ENCODE data around the gene LITAFD. TPM values are rescaled to one million over a fixed set of nuclear protein-coding genes. Genes with fewer than 3 reads are reported as not detected.
"Not testable (repeated sequence)": the region's sequence is repeated elsewhere in the genome, so short reads cannot be mapped to it uniquely, and the experiment has no call there.

The LITAFD gene
- polyA plus RNA-seq, 6 donors from 2014 or later: not detected

DNA sequence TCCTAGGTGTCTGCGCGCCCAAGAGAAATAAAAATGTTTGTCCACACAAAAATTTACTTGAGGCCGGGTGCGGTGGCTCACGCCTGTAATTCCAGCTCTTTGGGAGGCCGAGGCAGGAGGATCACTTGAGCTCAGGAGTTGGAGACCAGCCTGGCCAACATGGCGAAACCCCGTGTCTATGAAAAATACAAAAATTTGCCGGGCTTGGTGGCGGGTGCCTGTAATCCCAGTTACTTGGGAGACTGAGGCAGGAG, 12.2 kb upstream of the LITAFD start:
- H3K9me3 Mint-ChIP-seq; ATAC-seq (ENCODE audit: low read depth in 2 of 2); H3K27me3 Mint-ChIP-seq; H3K36me3 Mint-ChIP-seq; DNase-seq: not testable (repeated sequence)
- peak overlapping the region in 2 of 6 donors; percentile 90 to 92 for H3K27ac Mint-ChIP-seq
- peak overlapping the region in 7 of 8 donors; percentile 8 to 98 (median 92) for H3K4me3 Mint-ChIP-seq
- H3K4me1 Mint-ChIP-seq: peaks cover 42 to 55% (median 51%) of the 10 kb centered on the region in 3 donors

- no peak overlapping the region for H3K4me3 Mint-ChIP-seq
- peaks cover 26 to 36% (median 33%) of the 10 kb centered on the region in 3 donors for H3K4me1 Mint-ChIP-seq
- H3K36me3 Mint-ChIP-seq: no peaks in the 10 kb centered on the region
- ATAC-seq (ENCODE audit: low read depth in 2 of 2) (no peak), DNase-seq (no peak)
- no peaks in the 10 kb centered on the region for H3K27me3 Mint-ChIP-seq
- peak overlapping the region in 1 of 6 donors; percentile 30 for H3K27ac Mint-ChIP-seq
- no peaks in the 10 kb centered on the region for H3K9me3 Mint-ChIP-seq
These were observed 10.1 kb upstream of the LITAFD start for GRCh38 chr16:8872071-8872470.

GRCh38 chr16:8872967-8873865, 8.9 kb upstream of the LITAFD start:
- H3K4me1 Mint-ChIP-seq: peaks cover 15 to 27% (median 21%) of the 10 kb centered on the region in 3 donors
- no peaks in the 10 kb centered on the region for H3K9me3 Mint-ChIP-seq
- ATAC-seq (ENCODE audit: low read depth in 2 of 2): no peak
- H3K27me3 Mint-ChIP-seq: no peaks in the 10 kb centered on the region
- DNase-seq: no peak
- H3K27ac Mint-ChIP-seq: peak overlapping the region in 1 of 6 donors; percentile 56
- H3K36me3 Mint-ChIP-seq: no peaks in the 10 kb centered on the region
- no peak overlapping the region for H3K4me3 Mint-ChIP-seq

DNA sequence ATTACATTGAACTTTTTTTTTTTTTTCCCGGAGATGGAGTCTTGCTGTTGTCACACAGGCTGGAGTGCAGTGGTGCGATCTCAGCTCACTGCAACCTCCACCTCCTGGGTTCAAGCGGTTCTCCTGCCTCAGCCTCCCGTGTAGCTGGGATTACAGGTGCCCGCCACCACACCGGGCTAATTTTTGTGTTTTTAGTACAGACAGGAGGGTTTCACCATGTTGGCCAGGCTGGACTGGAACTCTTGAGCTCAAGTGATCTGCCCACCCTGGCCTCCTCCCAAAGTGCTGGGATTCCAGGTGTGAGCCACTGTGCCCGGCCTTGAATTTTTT, 8.3 kb upstream of the LITAFD start:
- H3K27ac Mint-ChIP-seq; H3K9me3 Mint-ChIP-seq; H3K4me3 Mint-ChIP-seq; H3K27me3 Mint-ChIP-seq; ATAC-seq (ENCODE audit: low read depth in 2 of 2); DNase-seq; H3K36me3 Mint-ChIP-seq: not testable (repeated sequence)
- H3K4me1 Mint-ChIP-seq: peaks cover 15 to 27% (median 21%) of the 10 kb centered on the region in 3 donors

- H3K27ac Mint-ChIP-seq: peak overlapping the region in 2 of 6 donors; percentile 16 to 81
- peaks cover 11 to 23% (median 16%) of the 10 kb centered on the region in 3 donors for H3K4me1 Mint-ChIP-seq
- no peaks in the 10 kb centered on the region for H3K9me3 Mint-ChIP-seq
- no peaks in the 10 kb centered on the region for H3K27me3 Mint-ChIP-seq
- H3K4me3 Mint-ChIP-seq: no peak overlapping the region
- no peaks in the 10 kb centered on the region for H3K36me3 Mint-ChIP-seq
- DNase-seq (no peak), ATAC-seq (ENCODE audit: low read depth in 2 of 2) (no peak)
These were observed 7.8 kb upstream of the LITAFD start for GRCh38 chr16:8874388-8874787.

DNA sequence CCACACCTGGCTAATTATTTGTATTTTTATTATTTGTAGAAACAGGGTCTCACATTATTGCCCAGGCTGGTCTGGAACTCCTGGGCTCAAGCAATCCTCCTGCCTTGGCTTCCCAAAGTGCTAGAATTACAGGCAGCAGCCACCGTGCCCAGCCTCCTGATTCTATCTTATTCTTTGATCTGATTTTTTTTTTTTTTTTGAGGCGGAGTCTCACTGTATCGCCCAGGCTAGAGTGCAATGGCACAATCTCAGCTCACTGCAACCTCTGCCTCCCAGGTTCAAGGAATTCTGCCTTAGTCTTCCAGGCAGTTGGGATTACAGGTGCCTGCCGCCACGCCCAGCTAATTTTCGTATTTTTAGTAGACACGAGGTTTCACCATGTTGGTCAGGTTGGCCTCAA, 6.8 kb upstream of the LITAFD start:
- H3K9me3 Mint-ChIP-seq; DNase-seq; H3K36me3 Mint-ChIP-seq; ATAC-seq (ENCODE audit: low read depth in 2 of 2); H3K27me3 Mint-ChIP-seq; H3K4me3 Mint-ChIP-seq: not testable (repeated sequence)
- Mint-ChIP-seq H3K4me1 (peaks cover 13 to 22% (median 14%) of the 10 kb centered on the region in 3 donors), H3K27ac (peak overlapping the region in 1 of 6 donors; percentile 16)

GRCh38 chr16:8877894-8878522, 4.1 kb upstream of the LITAFD start:
- no peak for ATAC-seq (ENCODE audit: low read depth in 2 of 2)
- no peaks in the 10 kb centered on the region for H3K36me3 Mint-ChIP-seq
- DNase-seq: no peak
- H3K27me3 Mint-ChIP-seq: no peaks in the 10 kb centered on the region
- peak overlapping the region in 1 of 6 donors; percentile 30 for H3K27ac Mint-ChIP-seq
- H3K4me1 Mint-ChIP-seq: peaks cover 6 to 12% (median 7%) of the 10 kb centered on the region in 3 donors
- no peak overlapping the region for H3K4me3 Mint-ChIP-seq
- H3K9me3 Mint-ChIP-seq: no peaks in the 10 kb centered on the region

- DNase-seq: no peak
- peak overlapping the region in 3 of 6 donors; percentile 29 to 43 (median 30) for H3K27ac Mint-ChIP-seq
- no peaks in the 10 kb centered on the region for H3K36me3 Mint-ChIP-seq
- H3K4me1 Mint-ChIP-seq: peaks cover 6 to 12% (median 7%) of the 10 kb centered on the region in 3 donors
- H3K4me3 Mint-ChIP-seq: no peak overlapping the region
- H3K27me3 Mint-ChIP-seq: no peaks in the 10 kb centered on the region
- ATAC-seq (ENCODE audit: low read depth in 2 of 2): no peak
- H3K9me3 Mint-ChIP-seq: no peaks in the 10 kb centered on the region
These were observed 3.6 kb upstream of the LITAFD start for GRCh38 chr16:8878523-8878911.

GRCh38 chr16:8880839-8881510, 1.2 kb upstream of the LITAFD start:
- H3K27ac Mint-ChIP-seq: peak overlapping the region in 1 of 6 donors; percentile 33
- ATAC-seq (ENCODE audit: low read depth in 2 of 2) (no peak), DNase-seq (no peak)
- peaks cover 0 to 8% (median 7%) of the 10 kb centered on the region in 3 donors for H3K27me3 Mint-ChIP-seq
- H3K36me3 Mint-ChIP-seq: no peaks in the 10 kb centered on the region
- no peak overlapping the region for H3K4me3 Mint-ChIP-seq
- no peaks in the 10 kb centered on the region for H3K9me3 Mint-ChIP-seq
- peaks cover 11 to 15% (median 15%) of the 10 kb centered on the region in 3 donors for H3K4me1 Mint-ChIP-seq

DNA sequence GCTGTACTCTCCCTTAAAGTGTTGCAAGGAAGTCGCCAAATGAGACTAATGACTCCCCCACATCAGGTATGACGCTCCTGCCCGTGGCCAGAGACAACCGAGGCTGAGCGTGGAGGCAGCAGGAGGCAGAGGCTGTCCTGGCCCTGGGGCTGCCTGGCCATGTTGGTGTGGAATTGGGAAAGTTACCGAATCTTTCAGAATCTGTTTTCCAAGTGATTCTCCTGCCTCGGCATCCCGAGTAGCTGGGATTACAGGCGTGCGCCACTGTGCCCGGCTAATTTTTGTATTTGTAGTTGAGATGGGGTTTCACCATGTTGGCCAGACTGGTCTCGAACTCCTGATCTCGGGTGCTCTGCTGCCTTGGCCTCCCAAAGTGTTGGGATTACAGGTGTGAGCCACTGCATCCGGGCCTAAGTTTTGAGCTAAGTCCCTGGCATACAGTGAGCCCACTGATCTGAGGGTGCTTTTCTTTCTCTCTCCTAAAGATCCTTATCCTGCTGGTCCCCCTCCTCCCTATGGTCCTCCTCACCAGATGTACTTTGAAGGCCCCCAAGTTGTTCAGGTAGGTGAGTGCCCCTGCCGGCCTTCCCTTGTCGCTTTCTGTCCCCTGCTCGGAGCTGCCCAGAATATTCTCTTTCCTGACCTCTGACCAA, 700 bp downstream of the LITAFD start:
- peak overlapping the region in 1 of 6 donors; percentile 26 for H3K27ac Mint-ChIP-seq
- H3K4me3 Mint-ChIP-seq: no peak overlapping the region
- H3K4me1 Mint-ChIP-seq: peaks cover 18 to 32% (median 29%) of the 10 kb centered on the region in 3 donors

GRCh38 chr16:8885674-8886592, 3.8 kb downstream of the LITAFD start:
- DNase-seq (no peak), ATAC-seq (ENCODE audit: low read depth in 2 of 2) (no peak)
- Mint-ChIP-seq H3K27me3 (peaks cover 0 to 9% (median 8%) of the 10 kb centered on the region in 3 donors), H3K27ac (peak overlapping the region in 5 of 6 donors; percentile 62 to 96 (median 78)), H3K36me3 (no peaks in the 10 kb centered on the region), H3K4me3 (no peak overlapping the region), H3K9me3 (no peaks in the 10 kb centered on the region), H3K4me1 (peaks cover 17 to 33% (median 24%) of the 10 kb centered on the region in 3 donors)

More for the DNA sequence above, 700 bp downstream of the LITAFD start:
- Mint-ChIP-seq H3K36me3 (no peaks in the 10 kb centered on the region), H3K27me3 (peaks cover 0 to 9% (median 8%) of the 10 kb centered on the region in 3 donors), H3K9me3 (no peaks in the 10 kb centered on the region)
- ATAC-seq (ENCODE audit: low read depth in 2 of 2): no peak
- DNase-seq: no peak

GRCh38 chr16:8886593-8887430, 4.7 kb downstream of the LITAFD start:
- DNase-seq (no peak), ATAC-seq (ENCODE audit: low read depth in 2 of 2) (no peak)

More at GRCh38 chr16:8886593-8887430, 4.7 kb downstream of the LITAFD start:
- Mint-ChIP-seq H3K4me3 (no peak overlapping the region), H3K27ac (peak overlapping the region in 5 of 6 donors; percentile 19 to 85 (median 42)), H3K27me3 (peaks cover 0 to 9% (median 8%) of the 10 kb centered on the region in 3 donors), H3K4me1 (peaks cover 24 to 42% (median 31%) of the 10 kb centered on the region in 3 donors), H3K36me3 (peaks cover 0 to 5% of the 10 kb centered on the region in 2 donors), H3K9me3 (no peaks in the 10 kb centered on the region)

All from naive B cell (primary cell).